ENCODE results near the gene SPTB.
"Not testable (repeated sequence)": the region's sequence is repeated elsewhere in the genome, so short reads cannot be mapped to it uniquely, and the experiment has no call there.

The SPTB gene

DNA sequence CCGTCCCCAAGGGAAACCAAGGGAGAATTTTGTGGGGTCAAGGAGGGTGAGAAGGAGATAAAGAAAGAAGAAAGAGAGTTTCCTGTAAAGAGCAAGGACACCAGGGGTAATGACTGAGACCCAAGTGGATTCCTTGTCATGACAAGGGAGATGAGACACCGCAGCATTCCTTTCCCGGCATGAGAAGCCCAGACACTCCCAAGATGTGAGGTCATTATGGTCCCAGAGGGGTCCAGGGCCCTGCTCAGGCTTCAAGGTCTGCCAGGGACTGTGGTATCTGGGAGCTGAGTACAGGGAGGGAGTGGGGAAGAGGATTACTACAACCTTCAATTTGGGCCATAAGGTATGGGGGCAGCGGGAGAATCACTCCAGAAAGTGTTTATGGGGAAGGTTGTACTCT is 58.1 kb downstream of the SPTB start:
- no peak for DNase-seq (ENCODE audit: low read depth)

DNA sequence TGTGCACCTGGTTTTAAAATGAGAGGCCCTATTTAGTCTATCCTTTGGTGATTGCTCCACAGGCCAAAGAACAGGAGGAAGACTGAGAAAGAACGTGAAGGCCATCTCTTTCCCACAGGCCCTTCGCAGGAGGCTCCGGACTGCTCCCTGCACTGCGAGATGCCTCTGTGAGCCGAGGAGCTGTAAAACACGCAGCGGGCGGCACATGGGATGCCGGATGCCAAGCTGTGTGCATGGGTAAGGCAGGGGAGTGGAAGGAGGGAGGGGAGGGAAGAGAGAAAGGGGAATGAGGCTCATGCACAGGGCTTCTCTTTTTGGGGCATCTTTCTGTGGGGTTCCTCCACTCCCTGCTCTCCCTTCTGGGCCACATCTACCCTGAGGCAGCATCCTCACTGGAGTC is 61.6 kb downstream of the SPTB start:
- no peak for DNase-seq (ENCODE audit: low read depth)

GRCh38 chr14:64817631-64818030 is 62.1 kb downstream of the SPTB start:
- DNase-seq (ENCODE audit: low read depth), result no peak

- no peak for DNase-seq (ENCODE audit: low read depth)
Observed at GRCh38 chr14:64816221-64816783, 63.4 kb downstream of the SPTB start.

DNA sequence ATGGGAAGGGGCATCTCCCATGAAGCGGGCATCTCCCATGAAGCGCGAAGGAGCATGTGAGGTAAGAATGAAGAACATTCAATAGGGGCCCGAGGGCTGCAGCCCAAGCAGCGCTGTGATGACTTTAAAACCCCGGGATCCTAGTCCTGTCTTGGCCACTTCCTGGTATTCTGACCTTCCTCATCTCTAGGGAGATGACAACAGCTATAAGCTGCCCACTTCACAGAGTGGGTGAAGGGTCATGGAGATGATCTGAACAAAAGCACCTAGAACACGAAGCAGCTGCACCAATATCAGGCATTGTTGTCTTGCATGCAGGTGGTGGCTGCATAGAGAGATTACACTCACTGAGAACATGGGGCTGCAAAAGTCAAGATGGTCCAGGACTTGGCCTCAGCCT is 64.5 kb downstream of the SPTB start:
- DNase-seq (ENCODE audit: low read depth), result no peak

GRCh38 chr14:64812412-64812811 is 67.3 kb downstream of the SPTB start:
- DNase-seq (ENCODE audit: low read depth), result no peak

DNA sequence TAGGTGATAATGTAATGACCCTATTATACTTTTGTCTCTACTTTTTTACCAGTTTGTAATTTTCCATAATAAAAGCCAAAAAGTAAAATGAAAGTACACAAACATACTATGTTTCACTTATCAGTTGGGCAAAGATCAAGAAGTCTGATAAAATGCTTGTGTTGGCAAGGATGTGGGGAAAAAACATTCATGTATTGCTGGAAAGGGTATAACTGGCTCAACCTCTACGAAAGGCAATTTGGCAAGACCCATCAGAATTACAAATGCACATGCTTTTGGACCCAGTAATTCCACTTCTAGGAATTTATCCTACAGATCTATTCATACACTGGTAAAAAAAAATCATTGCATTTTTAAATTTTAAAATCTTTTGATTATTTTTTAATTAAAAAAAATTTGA is 68.0 kb downstream of the SPTB start:
- DNase-seq (ENCODE audit: low read depth), result no peak

DNA sequence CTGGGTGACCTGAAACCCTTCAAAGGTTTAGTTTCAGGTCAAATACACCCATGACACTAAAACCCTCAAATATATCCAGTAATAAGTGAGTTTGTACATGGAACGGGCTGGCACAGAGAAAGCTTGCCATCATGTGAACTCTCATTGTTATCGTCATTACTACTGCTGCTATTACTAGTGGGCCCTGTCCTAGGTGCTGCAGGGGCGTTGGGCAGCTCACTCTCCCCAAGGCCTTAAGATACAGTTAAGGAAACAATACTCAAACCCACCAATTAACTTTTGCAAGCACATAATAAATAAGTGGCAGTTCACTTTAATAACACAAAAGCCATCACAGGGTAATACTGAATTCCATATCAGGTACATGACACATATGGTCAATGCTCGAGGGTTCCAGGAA is 71.3 kb downstream of the SPTB start:
- no peak for DNase-seq (ENCODE audit: low read depth)

DNA sequence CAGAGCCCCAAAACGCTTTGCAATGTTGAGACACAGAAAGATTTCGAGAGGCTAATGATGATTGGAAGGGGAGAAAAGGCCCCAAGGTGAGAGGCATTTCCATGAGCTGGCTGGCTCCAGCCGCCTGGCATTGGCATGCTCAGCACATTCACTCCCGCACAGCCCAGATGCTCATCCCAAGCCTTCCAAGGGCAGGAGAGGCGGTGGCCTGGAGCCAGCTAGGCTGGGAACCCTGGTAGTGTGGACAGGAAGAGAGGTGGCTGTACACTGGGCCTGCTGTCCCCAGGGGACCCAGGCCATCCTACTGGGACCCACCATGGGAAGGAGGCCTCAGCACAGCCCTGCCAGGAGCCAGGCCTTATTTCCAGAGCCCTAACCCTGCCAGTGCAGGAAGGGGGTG is 72.2 kb downstream of the SPTB start:
- DNase-seq (ENCODE audit: low read depth), result no peak

DNA sequence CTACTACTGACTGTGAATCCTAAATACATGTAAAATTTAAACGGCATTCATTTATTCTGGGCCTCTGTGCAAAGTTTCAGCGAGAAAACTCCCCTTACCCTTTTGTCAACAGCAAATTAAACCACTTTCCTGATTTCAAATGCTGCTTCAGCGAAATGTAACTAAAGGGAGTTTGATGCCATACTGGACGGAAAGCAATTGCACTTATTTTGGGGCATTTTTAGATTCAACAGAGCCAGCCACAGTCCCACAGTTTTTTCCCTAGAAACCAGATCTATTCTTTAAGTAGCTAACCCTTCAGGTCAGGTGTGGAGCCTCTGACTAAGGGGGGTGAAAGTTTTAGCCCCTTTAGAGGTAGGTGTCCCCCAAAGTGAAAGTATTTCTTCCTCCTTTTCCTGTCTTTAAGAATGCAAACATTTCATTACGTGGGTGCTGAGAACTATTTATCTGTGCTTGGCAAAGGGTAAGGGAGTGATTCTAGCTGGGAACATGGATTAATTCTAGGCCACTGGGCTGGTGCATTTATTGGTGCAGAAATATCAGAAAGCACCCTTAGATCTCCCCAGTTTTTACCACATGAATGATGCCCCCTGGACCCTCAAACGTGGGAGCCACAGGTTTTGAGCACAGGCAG is 72.7 kb downstream of the SPTB start:
- DNase-seq (ENCODE audit: low read depth), result no peak

GRCh38 chr14:64806202-64806861 is 73.4 kb downstream of the SPTB start:
- peak; percentile 4 for DNase-seq (ENCODE audit: low read depth)

DNA sequence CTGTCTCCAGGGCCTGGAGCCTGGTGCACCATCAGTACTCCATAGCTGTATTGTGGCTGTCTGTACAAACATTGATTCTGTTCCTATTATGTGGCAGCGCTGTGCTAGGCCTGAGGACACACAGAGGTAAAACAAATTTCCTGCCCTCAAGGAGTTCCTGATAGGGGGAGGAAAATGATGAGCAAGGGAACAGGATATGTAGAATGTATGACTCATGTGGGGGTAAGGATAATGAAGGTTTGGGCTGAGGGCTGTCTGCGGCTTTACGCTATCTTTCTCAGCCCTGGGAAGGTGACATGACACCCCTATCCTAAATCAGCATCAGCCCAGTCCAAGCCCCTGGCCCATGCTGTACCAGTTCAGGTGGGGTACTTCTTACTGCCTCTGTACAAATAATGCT is 74.1 kb downstream of the SPTB start:
- not testable (repeated sequence) for DNase-seq (ENCODE audit: low read depth)

GRCh38 chr14:64804754-64805260 is 74.9 kb downstream of the SPTB start:
- no peak for DNase-seq (ENCODE audit: low read depth)

DNA sequence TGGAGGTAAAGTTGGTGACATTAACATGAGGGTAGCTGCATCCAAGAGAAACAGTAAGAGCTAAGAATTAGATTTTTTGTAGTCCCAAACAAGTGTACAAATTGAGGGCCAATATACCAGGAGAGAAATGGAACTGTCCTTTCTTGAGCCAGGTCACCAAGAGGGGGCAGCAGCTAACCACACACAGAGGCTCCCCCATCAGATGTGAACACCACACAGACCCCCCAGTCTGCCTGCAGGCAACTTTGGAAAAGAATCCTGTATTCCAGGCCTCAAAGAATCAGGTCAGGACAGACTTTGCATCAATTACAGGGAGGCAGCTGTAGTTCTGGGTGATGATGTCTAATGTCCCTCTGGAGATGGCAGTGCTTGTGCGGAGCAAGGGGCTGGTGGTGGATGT is 77.9 kb downstream of the SPTB start:
- DNase-seq (ENCODE audit: low read depth), result no peak

DNA sequence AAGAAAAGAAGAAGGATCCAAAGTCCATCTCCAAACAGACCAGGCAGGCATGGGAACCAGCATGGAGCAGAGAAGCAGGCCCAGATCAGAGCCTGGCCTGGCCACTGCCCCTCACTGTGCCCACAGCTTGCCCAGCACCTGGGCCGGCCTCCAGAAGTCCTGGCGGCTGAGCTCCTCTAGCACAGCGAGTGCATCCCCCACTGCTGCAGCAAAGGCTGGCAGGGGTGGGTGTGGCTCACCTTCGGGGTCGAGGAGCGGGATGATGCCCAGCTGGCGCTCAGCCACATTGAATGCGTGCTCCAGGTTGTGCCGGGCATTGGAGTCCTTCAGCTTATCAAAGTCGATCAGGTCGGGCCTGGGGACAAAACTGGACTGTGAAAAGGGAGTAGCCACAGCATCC is 78.7 kb downstream of the SPTB start:
- no peak for DNase-seq (ENCODE audit: low read depth)

GRCh38 chr14:64800000-64800399 is 79.7 kb downstream of the SPTB start:
- DNase-seq (ENCODE audit: low read depth), result peak; percentile 10

GRCh38 chr14:64799555-64799954 is 80.2 kb downstream of the SPTB start:
- no peak for DNase-seq (ENCODE audit: low read depth)

GRCh38 chr14:64796369-64796768 is 83.3 kb downstream of the SPTB start:
- DNase-seq (ENCODE audit: low read depth), result no peak

- DNase-seq (ENCODE audit: low read depth), result no peak
Observed at GRCh38 chr14:64795921-64796320, 83.8 kb downstream of the SPTB start.

GRCh38 chr14:64795211-64795610 is 84.5 kb downstream of the SPTB start:
- DNase-seq (ENCODE audit: low read depth), result no peak

DNA sequence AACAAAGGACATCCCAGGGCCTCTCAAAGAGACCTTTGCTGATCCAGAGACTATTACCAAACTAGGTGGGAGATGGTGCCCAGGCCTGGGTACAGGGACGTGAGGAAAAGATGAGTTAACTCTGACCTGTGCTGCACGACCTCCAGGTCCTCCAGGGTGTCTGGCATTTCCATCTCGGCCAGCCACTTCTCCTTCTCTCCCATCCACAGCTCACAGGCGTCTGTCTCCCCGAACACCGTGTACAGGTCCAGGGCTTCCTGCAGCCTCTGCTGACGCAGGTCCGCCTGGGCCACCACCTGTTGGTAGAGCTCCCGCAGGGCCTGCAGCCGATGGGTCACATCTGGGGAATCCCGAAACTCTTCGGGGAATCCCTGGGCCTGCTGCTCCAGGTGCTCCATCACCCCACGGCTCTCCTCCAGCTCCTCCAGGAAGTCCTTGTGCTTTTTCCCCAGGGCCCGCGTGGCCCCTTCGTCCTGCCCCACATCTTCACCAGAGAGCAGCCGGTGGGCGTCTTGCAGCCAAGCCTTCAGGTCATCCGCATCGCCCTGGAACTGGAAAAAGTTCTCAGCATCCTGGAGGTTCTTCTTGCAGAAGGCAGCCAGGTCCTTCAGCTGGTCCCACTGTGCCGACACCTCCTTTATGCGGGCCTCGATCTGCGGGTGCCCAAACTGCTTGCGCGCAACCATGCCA is 86.7 kb downstream of the SPTB start:
- no peak for DNase-seq (ENCODE audit: low read depth)

GRCh38 chr14:64792231-64792630 is 87.5 kb downstream of the SPTB start:
- no peak for DNase-seq (ENCODE audit: low read depth)

GRCh38 chr14:64790478-64790877 is 89.2 kb downstream of the SPTB start:
- DNase-seq (ENCODE audit: low read depth), result no peak

Measured in fibroblast of the conjunctiva (primary cell).